ENCODE results near the gene PALD1. TPM values are rescaled to one million over a fixed set of nuclear protein-coding genes. Genes with fewer than 3 reads are reported as not detected.

The PALD1 gene
- total and polyA plus RNA-seq, 9 of the 15 experiments (the other 6 are each of a cell fraction or from before 2014, with no cell fraction given): 0.03 to 0.29 (median 0.09) TPM; not detected in 2

- FAIRE-seq (no peak), ATAC-seq (no peak), DNase-seq (ENCODE audit: extremely low read depth in 1 of 4, low spot score in 3 of 4) (no peak)
- CTCF ChIA-PET (ENCODE audit: low intra/inter-chr PET ratio): no interaction called here
- Histone ChIP-seq H3K9me3 (replicated peaks; ENCODE audit: control insufficient read depth, insufficient read depth, low read depth, low read length) (no peaks in the 10 kb centered on the region), H4K20me1 (replicated peaks; ENCODE audit: control insufficient read depth, insufficient read depth, low read length) (no peaks in the 10 kb centered on the region), H3K4me1 (replicated peaks in 1 of 2; ENCODE audit: control insufficient read depth in 2 of 2, insufficient read depth in 2 of 2, low read length in 2 of 2) (no peaks in the 10 kb centered on the region), H3K9ac (ENCODE audit: insufficient read depth in 1 of 2, low read depth in 2 of 2, low read length in 2 of 2) (no peak overlapping the region), H3K4me2 (ENCODE audit: insufficient read depth, low read length) (no peak overlapping the region), H3K27ac (ENCODE audit: extremely low read depth, low read depth, low read length) (no peak overlapping the region), H3K4me3 (no peak overlapping the region), H3K27me3 (ENCODE audit: control insufficient read depth in 2 of 2, insufficient read depth in 2 of 2, low read length in 2 of 2) (peaks cover 5 to 17% of the 10 kb centered on the region in 2 experiments; a peak in 3 of 5 replicates), H3K79me2 (ENCODE audit: control insufficient read depth, insufficient read depth, low read length) (no peaks in the 10 kb centered on the region), H2AFZ (ENCODE audit: low read depth, low read length) (no peak overlapping the region), H3K9me1 (ENCODE audit: control insufficient read depth, insufficient read depth, low read length) (no peaks in the 10 kb centered on the region), H3K36me3 (ENCODE audit: control insufficient read depth, insufficient read depth, low read length) (peaks cover 18% of the 10 kb centered on the region)
- intact Hi-C loops (cut with micrococcal nuclease) (no loop called here), in situ Hi-C loops (cut with MboI) (no loop called here)
- WGBS (ENCODE audit: insufficient coverage, low coverage, missing lambda C conversion rate): 65% methylated on average over 4 of the region's 4 CpGs
- BruUV-seq (replicated peaks): no TSS peak
- no peak for TF ChIP-seq ZNF696 (CRISPR knock-in tag; conservative IDR thresholded peaks at IDR 0.05)
- TF ChIP-seq ZNF239 (CRISPR knock-in tag; IDR thresholded peaks at IDR 0.05): no peak
- POLR2A ChIA-PET: interaction anchor here (1.0 to 2.4 kb wide), 4 partner anchors 10 to 199 kb away, joined by 3 to 11 read pairs (median 6); partner anchors contain the start of gene PPA1
Observed at GRCh38 chr10:70432101-70432500, 46.5 kb upstream of the PALD1 start.

DNA sequence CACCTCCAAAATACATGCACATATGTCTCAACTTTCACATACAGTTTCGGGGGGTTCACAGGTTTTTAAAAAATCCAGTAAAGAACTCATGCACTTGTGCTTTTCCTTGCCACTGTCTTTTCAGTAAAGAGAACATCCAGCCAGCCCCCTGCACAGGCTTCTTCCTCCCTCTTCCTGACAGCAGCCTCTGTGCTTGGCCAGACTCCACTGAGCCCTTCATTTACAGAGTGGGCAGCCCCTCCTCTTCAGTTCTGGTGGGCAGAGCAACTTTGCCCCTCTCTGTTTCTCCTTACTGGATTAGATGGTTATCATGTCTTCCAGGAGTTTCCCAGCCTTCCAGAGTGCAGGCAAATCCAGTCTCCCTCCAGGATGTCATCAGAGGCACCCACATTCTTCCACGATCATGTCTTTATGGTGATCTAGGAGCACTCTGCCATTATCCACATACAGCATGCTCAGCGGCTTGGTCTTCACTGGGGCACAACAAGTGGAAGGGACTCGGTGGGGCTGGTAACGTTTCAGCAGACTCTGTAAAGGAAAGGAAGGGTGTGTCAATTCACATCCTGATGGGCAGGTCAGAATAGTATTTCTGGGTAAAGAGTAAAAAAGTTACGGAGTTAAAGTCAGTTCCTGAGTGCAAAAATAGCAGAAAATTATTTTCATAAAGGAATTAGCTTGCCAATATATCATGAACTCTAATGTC is 45.9 kb upstream of the PALD1 start:
- Histone ChIP-seq H3K4me2 (ENCODE audit: insufficient read depth, low read length) (no peak overlapping the region), H3K4me3 (no peak overlapping the region)

More for the DNA sequence above, 45.9 kb upstream of the PALD1 start:
- in situ Hi-C loops (cut with MboI) (no loop called here), intact Hi-C loops (cut with micrococcal nuclease) (no loop called here)
- H3K27me3 ChIP-seq (ENCODE audit: control insufficient read depth in 2 of 2, insufficient read depth in 2 of 2, low read length in 2 of 2): peaks cover 10 to 19% of the 10 kb centered on the region in 2 experiments; a peak in 4 of 5 replicates
- no peak overlapping the region for H3K27ac ChIP-seq (ENCODE audit: extremely low read depth, low read depth, low read length)
- no TSS peak for BruUV-seq (replicated peaks)
- ATAC-seq: no peak
- 22% methylated on average over 6 of the region's 6 CpGs for WGBS (ENCODE audit: insufficient coverage, low coverage, missing lambda C conversion rate)
- no peaks in the 10 kb centered on the region for H3K9me3 ChIP-seq (replicated peaks; ENCODE audit: control insufficient read depth, insufficient read depth, low read depth, low read length)
- no peak for FAIRE-seq
- TF ChIP-seq HDAC8 (tag; IDR thresholded peaks at IDR 0.05) (no peak), TFAM (CRISPR knock-in tag; conservative IDR thresholded peaks at IDR 0.05) (no peak)
- no peak overlapping the region for H2AFZ ChIP-seq (ENCODE audit: low read depth, low read length)
- no peak for DNase-seq (ENCODE audit: extremely low read depth in 1 of 4, low spot score in 3 of 4)
- H3K9ac ChIP-seq (ENCODE audit: insufficient read depth in 1 of 2, low read depth in 2 of 2, low read length in 2 of 2): no peak overlapping the region; a peak in 1 of 4 replicates
- CTCF ChIA-PET (ENCODE audit: low intra/inter-chr PET ratio): no interaction called here
- H3K9me1 ChIP-seq (ENCODE audit: control insufficient read depth, insufficient read depth, low read length): no peaks in the 10 kb centered on the region
- H3K4me1 ChIP-seq (replicated peaks in 1 of 2; ENCODE audit: control insufficient read depth in 2 of 2, insufficient read depth in 2 of 2, low read length in 2 of 2): no peaks in the 10 kb centered on the region
- POLR2A ChIA-PET: interaction anchor here (1.0 to 2.4 kb wide), 4 partner anchors 11 to 199 kb away, joined by 3 to 11 read pairs (median 6); partner anchors contain the start of gene PPA1
- no peaks in the 10 kb centered on the region for H4K20me1 ChIP-seq (replicated peaks; ENCODE audit: control insufficient read depth, insufficient read depth, low read length)
- peaks cover 12% of the 10 kb centered on the region; the same call in 2 of the 3 replicates for H3K36me3 ChIP-seq (ENCODE audit: control insufficient read depth, insufficient read depth, low read length)
- no peaks in the 10 kb centered on the region for H3K79me2 ChIP-seq (ENCODE audit: control insufficient read depth, insufficient read depth, low read length)
